Measurements from ENCODE around the gene PAN3. TPM values are rescaled to one million over a fixed set of nuclear protein-coding genes. Genes with fewer than 3 reads are reported as not detected.

PAN3 gene
- total RNA-seq, 4 donors from 2014 or later: 18.4 to 42.9 (median 20.2) TPM

DNA sequence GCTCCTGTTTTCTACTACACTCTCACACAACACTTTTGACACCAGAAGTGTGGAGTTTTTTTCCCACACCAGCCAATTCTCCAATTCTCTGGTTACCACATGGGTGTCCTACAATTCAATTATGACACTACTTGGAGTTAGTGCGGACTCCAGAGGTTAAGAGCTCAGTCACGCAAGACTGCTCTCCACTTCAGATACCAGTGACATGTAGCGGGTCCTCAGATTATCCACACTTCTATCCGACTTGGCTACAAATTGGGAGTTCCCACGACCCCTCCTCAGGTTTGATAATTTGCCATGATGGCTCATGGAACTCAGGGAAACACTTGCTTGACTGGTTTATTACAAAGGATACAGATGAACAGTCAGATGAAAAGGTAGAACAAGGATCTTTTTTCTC is 32.9 kb downstream of the PAN3 start:
- peaks cover 0 to 40% (median 0%) of the 10 kb centered on the region in 3 donors for H3K4me1 ChIP-seq
- H3K9me3 ChIP-seq: no peaks in the 10 kb centered on the region
- DNase-seq: no peak
- intact Hi-C loops (cut with DNase I): no loop called here
- TF ChIP-seq POLR2A (IDR thresholded peaks at IDR 0.05): no peak
- TF ChIP-seq, protein P1, sequence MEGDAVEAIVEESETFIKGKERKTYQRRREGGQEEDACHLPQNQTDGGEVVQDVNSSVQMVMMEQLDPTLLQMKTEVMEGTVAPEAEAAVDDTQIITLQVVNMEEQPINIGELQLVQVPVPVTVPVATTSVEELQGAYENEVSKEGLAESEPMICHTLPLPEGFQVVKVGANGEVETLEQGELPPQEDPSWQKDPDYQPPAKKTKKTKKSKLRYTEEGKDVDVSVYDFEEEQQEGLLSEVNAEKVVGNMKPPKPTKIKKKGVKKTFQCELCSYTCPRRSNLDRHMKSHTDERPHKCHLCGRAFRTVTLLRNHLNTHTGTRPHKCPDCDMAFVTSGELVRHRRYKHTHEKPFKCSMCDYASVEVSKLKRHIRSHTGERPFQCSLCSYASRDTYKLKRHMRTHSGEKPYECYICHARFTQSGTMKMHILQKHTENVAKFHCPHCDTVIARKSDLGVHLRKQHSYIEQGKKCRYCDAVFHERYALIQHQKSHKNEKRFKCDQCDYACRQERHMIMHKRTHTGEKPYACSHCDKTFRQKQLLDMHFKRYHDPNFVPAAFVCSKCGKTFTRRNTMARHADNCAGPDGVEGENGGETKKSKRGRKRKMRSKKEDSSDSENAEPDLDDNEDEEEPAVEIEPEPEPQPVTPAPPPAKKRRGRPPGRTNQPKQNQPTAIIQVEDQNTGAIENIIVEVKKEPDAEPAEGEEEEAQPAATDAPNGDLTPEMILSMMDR (IDR thresholded peaks at IDR 0.05): no peak
- H3K27me3 ChIP-seq: no peaks in the 10 kb centered on the region
- H3K4me3 ChIP-seq: no peak overlapping the region
- H3K27ac ChIP-seq: no peak overlapping the region
- peaks cover 0 to 11% (median 0%) of the 10 kb centered on the region in 3 donors for H3K36me3 ChIP-seq
- WGBS, 2 donors: 78 to 86% methylated on average over 5 of the region's 5 CpGs

DNA sequence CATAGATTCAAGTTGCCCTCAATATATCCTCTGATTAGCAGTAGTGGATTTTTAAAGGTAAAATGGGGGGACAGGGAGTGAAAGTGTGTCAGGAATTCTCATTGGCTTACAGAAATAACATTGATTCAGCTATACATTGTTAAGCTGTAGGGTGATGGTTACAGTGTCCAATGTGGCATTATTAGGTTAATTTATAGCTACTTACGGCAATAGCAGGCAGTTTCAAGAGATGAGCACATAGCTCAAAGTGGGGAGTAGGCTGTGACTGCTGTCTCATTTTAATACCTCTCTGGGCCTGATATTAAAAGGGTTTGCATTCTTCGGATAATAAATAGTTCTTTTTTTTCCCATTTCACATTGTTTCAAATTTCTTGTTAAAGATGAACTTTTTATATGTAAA is 34.6 kb downstream of the PAN3 start:
- WGBS, 2 donors: 41 to 47% methylated on average over 2 of the region's 2 CpGs
- H3K9me3 ChIP-seq: no peaks in the 10 kb centered on the region
- no peaks in the 10 kb centered on the region for H3K27me3 ChIP-seq
- DNase-seq: no peak
- peaks cover 0 to 27% (median 0%) of the 10 kb centered on the region in 3 donors for H3K36me3 ChIP-seq
- no peak overlapping the region for H3K4me3 ChIP-seq
- no peak overlapping the region for H3K27ac ChIP-seq
- intact Hi-C loops (cut with DNase I): no loop called here
- H3K4me1 ChIP-seq: peaks cover 0 to 35% (median 0%) of the 10 kb centered on the region in 3 donors
- TF ChIP-seq POLR2A (IDR thresholded peaks at IDR 0.05): no peak
- TF ChIP-seq, protein P1 (IDR thresholded peaks at IDR 0.05): no peak

DNA sequence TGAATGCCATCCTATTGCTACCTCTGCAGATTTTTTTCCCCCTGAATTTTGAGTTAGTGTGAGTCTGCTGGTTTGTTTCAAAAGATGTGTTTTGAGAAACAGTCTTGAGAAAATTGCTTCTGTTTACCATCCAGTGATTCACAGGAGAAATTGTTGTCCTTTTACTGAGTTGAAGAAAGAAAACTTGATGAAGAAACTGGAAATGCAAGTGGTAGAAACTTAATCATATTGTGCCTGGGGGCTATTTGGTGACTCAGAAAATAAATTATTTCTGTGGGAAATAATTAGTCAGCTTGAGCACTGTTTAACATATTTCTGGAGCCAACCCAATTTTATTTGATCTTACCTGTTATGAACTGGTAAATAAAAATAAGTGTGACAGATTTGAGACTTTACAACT is 35.4 kb downstream of the PAN3 start:
- Histone ChIP-seq H3K36me3 (peaks cover 0 to 31% (median 0%) of the 10 kb centered on the region in 3 donors), H3K4me1 (peaks cover 0 to 35% (median 0%) of the 10 kb centered on the region in 3 donors), H3K4me3 (no peak overlapping the region), H3K9me3 (no peaks in the 10 kb centered on the region), H3K27ac (peak overlapping the region in 1 of 4 donors; percentile 23), H3K27me3 (no peaks in the 10 kb centered on the region)
- DNase-seq: no peak
- intact Hi-C loops (cut with DNase I): no loop called here
- TF ChIP-seq POLR2A (IDR thresholded peaks at IDR 0.05): no peak
- TF ChIP-seq, protein P1 (IDR thresholded peaks at IDR 0.05): no peak

DNA sequence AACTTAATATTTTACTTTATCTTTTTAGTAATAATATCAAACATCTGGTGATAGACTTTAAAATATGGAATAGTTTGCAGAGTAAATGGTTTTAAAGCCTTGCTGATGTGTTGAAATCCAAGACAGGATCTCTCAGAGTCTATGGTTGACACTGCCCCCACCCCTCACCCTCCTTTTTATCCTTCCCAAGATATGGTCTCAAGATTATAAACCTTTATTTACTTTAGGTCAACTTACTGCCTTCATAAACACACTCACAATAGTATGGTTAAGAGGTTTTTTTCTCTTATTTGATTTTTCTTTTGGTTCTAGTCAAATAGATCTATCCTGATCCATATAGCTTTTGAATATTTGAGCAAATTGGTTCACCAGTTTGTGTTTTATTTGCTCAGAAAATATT is 39.0 kb downstream of the PAN3 start:
- Histone ChIP-seq H3K4me3 (no peak overlapping the region), H3K4me1 (peaks cover 0 to 24% (median 0%) of the 10 kb centered on the region in 3 donors), H3K27me3 (no peaks in the 10 kb centered on the region), H3K27ac (no peak overlapping the region), H3K36me3 (peaks cover 0 to 31% (median 0%) of the 10 kb centered on the region in 3 donors), H3K9me3 (no peaks in the 10 kb centered on the region)
- DNase-seq: no peak
- intact Hi-C loops (cut with DNase I): no loop called here
- no peak for TF ChIP-seq POLR2A (IDR thresholded peaks at IDR 0.05)
- TF ChIP-seq, protein P1 (IDR thresholded peaks at IDR 0.05): no peak

DNA sequence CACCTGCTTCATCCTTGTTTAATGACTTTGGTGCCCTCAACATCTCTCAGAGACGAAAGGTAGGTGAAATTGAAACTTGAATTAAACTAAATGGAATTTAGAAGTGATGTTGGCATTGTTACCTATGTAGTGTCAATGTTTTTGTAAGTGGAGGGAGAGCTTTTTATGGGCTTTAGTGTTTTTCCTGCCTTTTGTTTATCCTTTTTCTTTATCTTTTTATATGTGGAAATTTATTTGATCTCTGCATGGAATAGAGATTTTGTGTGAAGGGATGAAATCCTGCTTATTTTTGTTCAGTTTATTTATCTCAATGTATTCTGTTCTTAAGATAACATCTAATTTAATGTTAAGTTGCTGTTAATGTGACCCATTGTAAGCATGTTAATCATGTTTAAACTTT is 39.5 kb downstream of the PAN3 start:
- TF ChIP-seq POLR2A (IDR thresholded peaks at IDR 0.05): no peak
- TF ChIP-seq, protein P1 (IDR thresholded peaks at IDR 0.05): no peak
- Histone ChIP-seq H3K4me3 (no peak overlapping the region), H3K4me1 (peaks cover 0 to 18% (median 0%) of the 10 kb centered on the region in 3 donors), H3K36me3 (peaks cover 0 to 31% (median 0%) of the 10 kb centered on the region in 3 donors), H3K27ac (no peak overlapping the region), H3K27me3 (no peaks in the 10 kb centered on the region), H3K9me3 (no peaks in the 10 kb centered on the region)
- DNase-seq: no peak
- intact Hi-C loops (cut with DNase I): no loop called here
- WGBS, 2 donors: 85 to 100% methylated on average over 1 of the region's 1 CpG
